GM12878 (cell line): ENCODE data around the gene SOX5.

Experiments used
- CTCF ChIP-seq, 3 experiments: IDR thresholded peaks in 2 of 3; conservative IDR thresholded peaks in 1 of 3; 2 replicates each; pipeline ENCODE4 v1.5.1; 2011; ENCODE audit warnings: low read depth in 3 of 3, low read length in 3 of 3, mild to moderate bottlenecking in 3 of 3, control low read depth in 2 of 3, moderate library complexity in 2 of 3, inconsistent platforms in 1 of 3, mixed read lengths in 1 of 3; ENCODE audit not compliant: control insufficient read depth in 2 of 3, insufficient read depth in 1 of 3; ENCODE audit errors: extremely low read depth in 1 of 3
- EP300 ChIP-seq, 2 experiments: fragments of 150-350 bp in 1 of 2; IDR thresholded peaks; 2 replicates each; pipeline ENCODE4 v1.6.1; 2011 to 2012; ENCODE audit warnings: low read depth in 2 of 2, low read length in 2 of 2, borderline replicate concordance in 1 of 2, improper control_type of control experiment in 1 of 2, inconsistent platforms in 1 of 2; ENCODE audit not compliant: control insufficient read depth in 1 of 2
- EZH2 ChIP-seq: IDR thresholded peaks from 2 replicates; pipeline ENCODE4 v1.6.1; 2012; ENCODE audit warnings: low read depth, mild to moderate bottlenecking, control low read depth, inconsistent platforms, low read length, borderline replicate concordance; ENCODE audit not compliant: control insufficient read depth
- HDAC2 ChIP-seq: fragments of 200-600 bp; sonication (generic); IDR thresholded peaks from 2 replicates; pipeline ENCODE4 v1.6.1; 2017

GRCh38 chr12:23561364-23562345 is 387.8 kb downstream of the SOX5 start:
- TF ChIP-seq EZH2: no peak
- TF ChIP-seq EP300 (IDR thresholded peaks at IDR 0.05; ENCODE audit: borderline replicate concordance in 1 of 2, control insufficient read depth in 1 of 2, low read depth in 2 of 2, low read length in 2 of 2): no peak
- TF ChIP-seq CTCF (IDR thresholded peaks at IDR 0.05 in 2 of 3, conservative IDR thresholded peaks at IDR 0.05 in 1 of 3; ENCODE audit: control insufficient read depth in 2 of 3, extremely low read depth in 1 of 3, insufficient read depth in 1 of 3, low read depth in 3 of 3, low read length in 3 of 3): no peak
- no peak for TF ChIP-seq HDAC2
